8988T (cell line): ENCODE results near the gene FZR1.

Experiments used
- DNase-seq: peaks from one replicate; pipeline ENCODE4 v3.0.0; 2011

FZR1 gene

DNA sequence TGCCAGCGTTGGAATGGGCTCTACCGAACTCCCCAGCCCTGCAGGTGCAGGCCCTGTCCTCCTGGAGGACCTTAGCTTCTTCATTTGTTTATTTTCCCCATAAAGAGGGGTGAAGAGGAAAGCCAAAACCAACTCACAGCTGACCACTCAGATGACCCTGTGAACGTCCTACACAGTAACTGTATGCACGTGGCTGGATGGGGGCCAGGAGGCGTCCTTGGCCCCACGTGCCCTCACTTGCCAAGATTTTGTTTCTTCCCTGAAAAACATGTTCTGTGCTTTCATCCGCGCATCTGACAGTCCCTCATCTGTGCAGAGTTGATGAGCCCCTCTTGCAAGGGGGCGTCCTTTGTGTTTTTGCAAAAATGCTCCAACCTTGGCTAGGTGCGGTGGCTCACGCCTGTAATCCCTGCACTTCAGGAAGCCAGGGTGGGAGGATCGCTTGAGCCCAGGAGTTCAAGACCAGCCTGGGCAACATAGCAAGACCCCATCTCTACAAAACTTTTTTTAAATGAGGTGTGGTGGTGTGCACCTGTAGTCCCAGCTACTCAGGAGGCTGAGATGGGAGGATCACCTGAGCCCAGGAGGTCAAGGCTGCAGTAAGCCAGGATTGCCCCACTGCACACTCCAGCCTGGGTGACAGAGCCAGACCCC lies 27.6 kb downstream of the FZR1 start:
- DNase-seq = no peak

DNA sequence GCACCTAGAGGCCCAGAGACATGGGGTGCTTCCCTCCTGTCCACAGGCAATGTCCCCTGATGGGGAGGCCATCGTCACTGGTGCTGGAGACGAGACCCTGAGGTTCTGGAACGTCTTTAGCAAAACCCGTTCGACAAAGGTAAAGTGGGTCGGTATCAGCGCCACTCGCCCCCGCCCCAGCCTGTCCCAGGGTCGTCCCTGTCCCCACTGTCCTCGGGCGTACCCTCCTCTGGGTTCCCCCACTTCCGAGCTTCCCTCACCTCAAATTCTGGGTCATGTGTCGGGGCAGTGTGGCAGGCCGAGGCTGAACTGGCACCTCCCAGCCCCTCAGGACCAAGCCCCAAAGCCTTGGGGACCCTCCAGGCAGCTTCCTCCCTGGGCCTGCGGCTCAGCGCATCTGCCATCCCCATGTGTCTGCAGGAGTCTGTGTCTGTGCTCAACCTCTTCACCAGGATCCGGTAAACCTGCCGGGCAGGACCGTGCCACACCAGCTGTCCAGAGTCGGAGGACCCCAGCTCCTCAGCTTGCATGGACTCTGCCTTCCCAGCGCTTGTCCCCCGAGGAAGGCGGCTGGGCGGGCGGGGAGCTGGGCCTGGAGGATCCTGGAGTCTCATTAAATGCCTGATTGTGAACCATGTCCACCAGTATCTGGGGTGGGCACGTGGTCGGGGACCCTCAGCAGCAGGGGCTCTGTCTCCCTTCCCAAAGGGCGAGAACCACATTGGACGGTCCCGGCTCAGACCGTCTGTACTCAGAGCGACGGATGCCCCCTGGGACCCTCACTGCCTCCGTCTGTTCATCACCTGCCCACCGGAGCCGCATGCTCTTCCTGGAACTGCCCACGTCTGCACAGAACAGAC lies 28.5 kb downstream of the FZR1 start:
- no peak for DNase-seq

DNA sequence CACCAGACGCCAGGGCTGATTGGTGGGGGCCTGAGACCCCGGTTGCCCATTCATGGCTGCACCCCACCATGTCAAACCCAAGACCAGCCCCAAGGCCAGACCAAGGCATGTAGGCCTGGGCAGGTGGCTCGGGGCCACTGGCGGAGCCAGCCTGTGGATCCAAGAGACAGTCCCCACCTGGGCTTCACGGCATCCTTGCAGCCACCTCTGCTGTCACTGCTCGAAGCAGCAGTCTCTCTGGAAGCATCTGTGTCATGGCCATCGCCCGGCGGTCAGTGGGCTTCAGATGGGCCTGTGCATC lies 29.1 kb downstream of the FZR1 start:
- no peak for DNase-seq

DNA sequence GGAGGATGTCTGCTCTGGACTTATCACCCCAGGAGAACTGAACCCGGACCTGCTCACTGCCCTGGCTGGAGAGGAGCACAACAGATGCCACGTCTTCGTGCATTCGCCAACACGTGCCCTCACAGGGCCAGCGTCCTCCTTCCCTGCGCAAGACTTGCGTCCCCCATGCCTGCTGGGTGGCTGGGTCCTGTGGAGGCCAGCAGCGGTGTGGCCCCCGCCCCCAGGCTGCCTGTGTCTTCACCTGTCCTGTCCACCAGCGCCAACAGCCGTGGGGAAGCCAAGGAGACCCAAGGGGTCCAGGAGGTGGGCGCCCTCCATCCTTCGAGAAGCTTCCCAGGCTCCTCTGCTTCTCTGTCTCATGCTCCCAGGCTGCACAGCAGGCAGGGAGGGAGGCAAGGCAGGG lies 29.5 kb downstream of the FZR1 start:
- DNase-seq = no peak

DNA sequence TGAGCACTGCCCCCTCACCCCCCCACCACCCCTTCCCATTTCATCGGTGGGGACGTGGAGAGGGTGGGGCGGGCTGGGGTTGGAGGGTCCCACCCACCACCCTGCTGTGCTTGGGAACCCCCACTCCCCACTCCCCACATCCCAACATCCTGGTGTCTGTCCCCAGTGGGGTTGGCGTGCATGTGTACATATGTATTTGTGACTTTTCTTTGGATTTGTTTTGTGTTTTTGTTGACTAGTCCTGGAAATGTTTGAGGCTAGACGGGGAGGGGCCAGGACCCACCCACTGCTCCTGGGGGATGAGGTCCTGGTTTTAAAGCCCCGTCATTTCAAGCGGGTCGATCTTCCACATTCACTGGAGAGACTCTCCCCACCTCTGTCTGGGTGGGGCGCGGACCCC lies 29.9 kb downstream of the FZR1 start:
- DNase-seq = no peak

DNA sequence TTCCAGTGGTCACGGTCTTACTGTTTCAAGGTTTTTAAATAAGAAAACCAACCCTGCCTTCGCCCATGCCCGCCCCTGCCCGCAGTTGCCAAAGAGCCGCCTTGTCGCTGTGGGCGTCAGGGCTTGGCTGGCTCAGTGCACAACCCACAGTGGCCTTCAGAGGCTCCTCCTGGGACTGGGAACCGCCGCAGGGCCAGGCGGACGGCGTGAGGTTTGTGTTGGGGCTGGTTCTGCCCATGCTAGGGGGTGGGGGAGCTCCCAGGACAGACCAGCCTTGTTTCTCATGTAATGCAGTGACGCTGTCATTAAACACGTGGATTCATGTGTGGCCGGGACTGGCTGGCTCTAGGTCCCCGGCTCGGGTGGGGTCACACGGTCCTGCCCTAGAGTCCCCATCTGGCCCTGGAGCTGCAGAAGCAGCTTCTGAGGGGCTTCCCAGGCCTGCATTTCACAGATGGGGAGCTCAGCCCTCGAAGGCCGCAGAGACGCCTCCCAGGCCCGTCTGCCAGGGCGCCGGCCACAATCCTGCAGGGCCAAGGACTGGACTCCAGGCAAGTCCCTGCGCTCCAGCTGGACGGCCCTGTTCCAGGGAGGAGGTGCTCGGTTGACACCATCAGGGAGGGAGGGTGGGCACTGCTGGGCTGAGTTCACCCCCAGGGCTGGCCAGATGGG lies 30.5 kb downstream of the FZR1 start:
- no peak for DNase-seq

DNA sequence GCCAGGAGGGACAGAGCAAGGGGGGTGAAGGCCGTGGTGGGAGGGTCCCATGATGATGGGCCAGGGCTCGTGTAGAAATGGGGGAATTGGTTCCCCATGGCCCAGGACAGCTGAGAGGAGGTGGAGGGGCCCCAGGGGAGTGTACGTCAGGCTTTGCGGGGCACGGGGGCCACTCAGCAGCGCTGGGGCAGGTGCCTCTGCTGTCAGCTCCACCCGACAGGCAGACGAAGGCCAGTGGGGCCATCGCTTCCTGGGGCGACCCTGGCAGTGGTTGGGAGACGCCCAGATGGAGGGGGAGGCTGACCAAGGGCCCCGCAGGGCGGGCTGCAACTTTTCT lies 31.0 kb downstream of the FZR1 start:
- DNase-seq = no peak

DNA sequence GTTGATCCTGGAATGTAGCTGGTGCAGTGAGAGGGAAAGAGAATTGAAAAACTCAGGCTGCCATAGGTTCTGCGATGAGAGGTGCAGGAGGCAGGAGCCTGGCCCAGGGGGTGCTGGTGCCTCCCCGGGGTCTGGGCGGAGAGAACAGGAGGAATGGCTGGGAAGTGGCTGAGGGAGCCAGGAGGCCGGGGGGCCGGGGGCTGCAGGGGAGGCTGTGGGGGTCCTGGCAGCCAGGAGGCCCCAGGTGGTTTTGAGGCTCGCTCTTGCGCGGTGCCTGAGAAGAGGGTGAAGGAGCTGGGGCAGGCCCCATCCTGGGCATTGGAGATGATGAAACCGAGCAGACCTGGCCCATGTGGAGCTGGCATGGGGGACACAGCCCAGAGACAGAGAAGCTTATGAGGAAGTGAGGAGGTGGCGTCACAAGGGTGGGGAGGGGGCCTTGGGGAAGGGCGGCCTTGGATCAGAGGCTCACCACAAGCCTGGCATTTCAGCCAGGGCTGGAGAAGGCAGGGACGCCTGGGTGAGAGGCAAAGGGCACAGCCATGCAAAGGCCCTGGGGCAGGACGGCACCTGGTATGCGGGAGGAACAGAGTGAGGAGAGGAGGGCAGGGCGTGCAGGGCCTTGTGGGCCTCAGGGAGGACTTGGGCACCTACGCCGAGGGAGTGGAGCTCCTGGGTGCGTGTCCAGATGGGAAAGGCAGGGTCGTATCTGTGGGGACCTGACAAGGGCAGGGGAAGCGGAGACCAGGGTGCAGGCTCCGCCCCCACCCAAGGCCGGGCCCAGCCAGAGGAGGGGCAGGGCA lies 31.5 kb downstream of the FZR1 start:
- no peak for DNase-seq

DNA sequence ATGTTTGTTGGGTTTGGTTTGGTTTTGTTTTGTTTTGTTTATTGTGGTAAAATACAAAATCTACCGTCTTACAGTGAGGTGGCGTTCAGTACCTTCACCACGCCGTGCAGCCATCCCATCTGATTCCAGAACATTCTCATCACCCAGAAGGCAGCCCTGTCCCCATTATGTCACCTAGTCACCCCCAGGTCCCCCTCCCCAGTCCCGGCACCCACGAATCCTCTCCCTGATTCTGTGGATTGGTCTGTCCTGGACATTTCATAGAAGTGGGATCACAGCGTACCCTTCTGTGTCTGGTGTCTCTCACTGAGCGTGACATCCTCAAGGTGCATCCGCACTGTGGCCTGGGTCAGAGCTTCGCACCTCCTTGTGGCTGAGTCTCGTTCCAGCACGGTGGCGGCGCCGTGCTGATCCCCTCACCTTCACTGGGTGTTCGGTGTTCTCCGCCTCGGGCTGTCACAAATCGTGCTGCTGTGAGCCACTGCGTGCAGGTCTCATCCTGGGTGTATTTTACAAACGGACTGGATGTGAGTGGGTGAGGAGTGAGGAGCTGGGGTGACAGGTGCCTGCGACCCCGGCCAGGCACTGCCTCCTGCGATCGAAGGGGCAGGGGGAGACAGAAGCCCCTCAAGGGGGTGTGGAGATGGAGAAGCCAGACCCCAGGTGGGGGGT lies 32.3 kb downstream of the FZR1 start:
- no peak for DNase-seq

DNA sequence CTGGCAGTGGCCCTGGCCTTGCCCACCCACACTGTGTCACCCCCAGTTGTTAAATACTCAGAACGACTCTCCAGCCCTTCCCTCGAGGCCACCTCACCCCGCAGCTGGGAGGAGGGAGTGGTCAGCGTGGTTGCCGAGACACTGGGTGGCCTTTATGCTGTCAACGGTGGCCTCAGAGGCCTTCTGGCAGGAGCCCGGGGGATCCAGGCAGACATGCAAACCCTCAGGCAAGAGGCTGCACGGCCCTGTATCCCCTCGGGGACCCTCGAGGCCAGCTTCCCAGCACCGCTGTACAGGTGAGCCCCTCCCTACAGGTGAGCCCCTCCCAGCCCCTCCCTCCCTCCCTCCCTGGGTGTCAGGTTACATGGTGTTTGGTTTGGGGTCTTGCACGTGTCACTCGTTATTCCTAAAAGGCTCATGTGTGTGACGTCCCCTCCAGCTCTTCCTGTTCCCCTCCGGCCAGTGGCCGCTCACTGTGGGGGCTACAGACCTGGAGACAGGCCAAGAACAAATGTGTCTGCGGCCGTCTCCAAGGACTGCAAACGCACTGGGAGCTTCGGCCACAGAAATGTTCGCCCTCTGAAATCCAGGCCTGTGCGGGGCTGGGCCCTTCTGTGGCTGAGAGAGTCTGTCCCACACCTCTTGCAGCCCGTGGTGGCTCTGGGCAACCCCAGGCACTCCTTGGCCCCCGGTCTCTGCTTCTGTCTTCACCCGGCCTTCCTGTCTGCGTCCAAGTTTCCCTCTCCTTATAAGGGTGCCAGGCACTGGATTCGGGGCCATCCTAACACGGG lies 33.0 kb downstream of the FZR1 start, which contains the start of gene TEKTIP1:
TSS of gene TEKTIP1 (plus strand) at position 210 of the 791 bp plus-strand sequence. CDS start at position 214, 4 bp downstream.
- DNase-seq = no peak

DNA sequence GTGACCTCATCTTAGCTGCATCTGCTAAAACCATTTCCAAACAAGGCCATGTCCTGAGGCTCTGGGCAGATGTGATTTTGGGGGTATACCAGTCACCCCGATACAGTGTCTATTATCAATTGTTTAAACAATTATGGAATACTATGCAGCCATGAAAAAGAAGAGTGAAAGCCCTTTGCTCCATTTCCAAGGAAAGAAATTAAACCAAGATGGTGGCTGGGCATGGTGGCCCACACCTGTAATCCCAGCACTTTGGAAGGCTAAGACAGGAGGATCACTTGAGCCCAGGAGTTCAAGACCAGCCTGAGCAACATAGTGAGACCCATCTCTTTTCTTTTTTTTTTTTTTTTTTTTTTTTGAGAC lies 33.6 kb downstream of the FZR1 start:
- DNase-seq = no peak

DNA sequence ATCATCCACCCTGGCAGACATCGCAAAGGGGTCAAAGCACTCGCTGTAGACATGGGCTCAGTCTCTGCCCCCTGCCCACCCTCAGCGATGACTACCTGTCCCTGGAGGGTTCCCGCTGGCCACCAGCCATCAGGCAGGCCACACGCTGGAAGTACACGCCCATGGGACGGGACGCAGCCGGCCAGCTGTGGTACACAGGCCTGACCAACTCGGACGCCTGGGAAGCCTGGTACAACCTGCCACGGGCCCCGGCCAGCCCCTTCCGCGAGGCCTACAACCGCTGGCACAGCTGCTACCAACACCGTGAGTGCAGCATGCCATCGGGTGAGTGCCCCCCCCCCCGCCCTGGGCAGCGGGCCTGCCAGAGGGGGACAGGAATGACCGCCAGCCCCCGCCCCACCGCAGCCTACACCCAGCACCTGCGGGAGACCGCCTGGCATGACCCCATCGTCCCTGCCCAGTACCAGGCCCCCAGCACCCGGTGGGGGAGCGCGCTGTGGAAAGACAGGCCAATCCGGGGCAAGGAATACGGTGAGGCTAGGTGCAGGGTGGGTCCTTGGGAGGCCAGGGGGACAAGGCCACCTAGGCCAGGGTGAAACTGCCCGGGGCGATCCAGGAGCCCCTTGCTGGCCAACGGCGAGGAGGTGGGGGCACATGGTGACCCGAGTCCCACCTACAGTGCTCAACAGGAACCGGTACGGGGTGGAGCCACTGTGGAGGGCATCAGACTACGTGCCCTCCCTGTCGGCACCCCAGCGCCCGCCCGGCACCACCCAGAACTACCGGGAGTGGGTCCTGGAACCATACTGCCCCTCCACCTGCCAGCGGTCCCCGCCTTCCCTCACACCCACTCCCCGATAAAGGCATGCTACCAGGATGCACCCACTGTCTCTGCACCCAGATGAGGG lies 37.3 kb downstream of the FZR1 start:
- no peak for DNase-seq

DNA sequence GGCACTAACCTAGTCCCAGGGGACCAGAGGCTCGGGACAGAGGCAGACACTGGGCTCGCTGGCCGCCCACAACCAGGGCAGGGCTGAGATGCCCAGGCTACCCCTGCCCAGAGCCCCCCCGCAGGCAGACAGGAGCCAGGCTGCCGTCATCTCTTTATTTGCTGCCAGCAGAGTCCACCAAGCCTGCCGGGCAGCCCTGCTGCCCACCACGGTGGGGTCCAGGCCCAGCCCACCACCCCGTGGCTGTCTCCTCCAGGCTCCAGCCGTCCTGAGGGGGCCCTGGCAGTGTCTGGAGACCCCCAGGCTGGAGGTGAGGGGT lies 37.9 kb downstream of the FZR1 start:
- DNase-seq = no peak

DNA sequence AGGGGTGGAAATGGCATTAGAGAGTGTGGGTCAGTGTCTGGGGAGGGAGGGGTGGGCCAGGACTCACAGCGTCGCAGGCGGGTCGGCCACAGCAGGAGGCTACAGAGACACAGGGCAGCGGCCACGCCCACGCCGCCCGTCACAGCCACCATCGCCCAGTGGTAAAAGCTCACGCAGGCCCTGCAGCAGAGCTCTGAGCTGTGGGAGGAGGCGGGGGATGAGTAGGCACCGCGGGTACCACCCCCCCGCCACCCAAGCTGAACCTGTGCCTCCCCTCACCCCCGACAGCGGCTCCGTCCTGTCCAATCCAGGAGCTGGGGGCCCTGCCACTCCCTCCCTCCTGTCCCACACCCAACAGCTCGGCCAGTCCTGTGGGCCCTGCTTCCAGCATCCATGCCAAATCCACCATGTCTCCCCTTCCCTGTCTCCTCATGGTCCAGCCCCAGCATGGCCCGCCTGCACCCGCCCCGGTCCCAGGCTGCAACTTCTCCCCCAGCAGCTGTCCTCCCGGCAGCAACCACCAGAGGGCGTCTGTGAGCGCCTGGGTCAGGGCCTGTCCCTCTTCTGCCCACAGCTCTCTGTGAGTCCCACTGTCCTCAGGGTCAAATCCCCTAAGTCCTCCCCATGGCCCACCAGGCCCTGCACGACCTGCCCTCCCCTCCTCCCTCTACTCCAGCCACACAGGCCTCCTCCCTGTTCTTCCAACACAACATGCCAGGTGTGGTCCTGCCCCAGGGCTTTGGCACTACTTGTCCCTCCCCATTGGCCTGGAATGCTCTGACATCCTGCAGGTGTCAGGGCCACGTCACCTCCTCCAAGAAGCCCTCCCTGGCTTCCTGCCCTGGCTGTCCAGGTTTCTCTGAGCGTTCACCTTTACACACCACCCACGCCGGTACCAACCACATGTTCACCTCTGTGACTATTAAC lies 38.9 kb downstream of the FZR1 start:
- DNase-seq = peak; percentile 78

DNA sequence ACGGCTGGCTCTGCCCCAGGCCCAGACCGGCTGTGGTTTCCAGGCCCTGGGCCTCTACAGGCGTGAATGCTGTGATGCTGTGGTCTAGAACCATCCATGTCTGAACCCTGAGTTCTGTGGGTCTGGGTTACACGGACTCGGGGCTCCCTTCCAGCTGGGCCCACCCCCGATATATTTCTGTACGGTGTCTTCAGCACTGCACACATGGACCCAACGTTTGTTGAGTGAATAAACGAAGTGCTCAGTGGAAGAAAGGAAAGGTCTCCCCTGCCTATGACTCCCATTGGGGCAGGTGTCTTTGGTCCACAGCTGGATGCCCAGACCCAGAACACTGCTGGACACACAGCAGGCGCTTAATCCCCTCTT lies 39.5 kb downstream of the FZR1 start:
- no peak for DNase-seq

DNA sequence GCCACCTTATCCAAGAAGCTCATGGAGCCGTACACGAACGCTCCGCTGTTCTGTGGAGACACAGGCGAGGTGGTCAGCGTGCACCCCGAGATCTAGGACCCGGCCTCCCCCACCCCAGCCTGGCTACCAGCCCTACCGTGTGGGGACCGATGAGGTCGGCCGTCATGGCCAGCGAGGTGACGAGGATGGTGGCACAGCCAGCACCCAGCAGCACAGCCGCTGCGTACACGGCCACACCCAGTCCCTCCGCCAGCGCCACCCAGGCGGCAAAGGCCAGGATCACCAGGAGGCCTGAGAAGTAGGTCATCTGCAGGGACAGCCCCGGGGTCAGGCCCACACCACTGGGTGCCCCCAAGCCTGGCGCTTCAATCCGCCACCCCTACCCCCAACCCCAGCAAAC lies 40.0 kb downstream of the FZR1 start:
- DNase-seq = no peak

DNA sequence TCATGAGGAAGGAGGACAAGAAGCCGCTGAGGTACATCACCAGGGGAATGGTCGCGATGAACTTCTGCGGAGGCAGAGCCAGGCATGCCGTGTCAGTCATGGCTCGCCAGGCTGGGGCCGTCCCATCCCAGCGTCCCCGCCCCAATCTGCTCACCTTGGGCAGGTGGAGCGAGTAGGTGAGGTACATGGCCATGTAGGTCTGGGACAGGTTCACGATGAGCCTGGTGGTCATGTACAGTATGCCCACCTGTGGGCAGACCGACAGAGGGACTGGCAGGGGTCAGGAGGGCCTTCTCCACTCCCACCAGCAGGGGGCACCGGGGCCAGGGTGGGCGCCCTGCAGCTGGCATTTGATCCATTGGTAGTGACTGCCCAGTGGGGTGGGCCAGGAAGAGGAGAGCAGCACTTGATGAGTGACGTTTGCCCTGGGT lies 41.2 kb downstream of the FZR1 start:
- DNase-seq = no peak

DNA sequence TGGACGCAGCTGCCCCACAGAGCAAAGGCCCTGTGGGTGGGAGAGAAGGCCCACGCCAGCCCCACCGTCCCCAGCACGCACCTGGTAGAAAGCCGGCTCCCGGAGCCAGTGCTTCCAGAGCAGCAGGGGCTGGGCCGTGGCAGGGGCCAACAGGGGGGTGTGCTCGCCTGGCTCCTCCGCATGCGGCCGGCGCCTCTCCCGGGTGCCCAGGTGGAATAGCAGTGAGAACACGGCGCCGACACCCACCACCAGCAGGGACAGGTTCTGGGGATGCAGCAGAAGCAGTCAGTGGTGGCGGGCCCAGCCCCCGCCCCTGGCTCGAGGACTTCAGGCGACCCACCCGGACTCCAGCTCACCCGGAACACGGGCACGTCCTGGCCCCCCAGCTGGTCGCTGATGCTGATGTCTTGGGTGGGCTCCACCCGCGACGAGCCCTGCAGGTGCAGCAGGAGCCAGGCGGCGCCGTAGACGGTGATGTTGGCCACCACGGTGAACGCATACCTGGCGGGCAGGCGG lies 41.7 kb downstream of the FZR1 start:
- DNase-seq = no peak

DNA sequence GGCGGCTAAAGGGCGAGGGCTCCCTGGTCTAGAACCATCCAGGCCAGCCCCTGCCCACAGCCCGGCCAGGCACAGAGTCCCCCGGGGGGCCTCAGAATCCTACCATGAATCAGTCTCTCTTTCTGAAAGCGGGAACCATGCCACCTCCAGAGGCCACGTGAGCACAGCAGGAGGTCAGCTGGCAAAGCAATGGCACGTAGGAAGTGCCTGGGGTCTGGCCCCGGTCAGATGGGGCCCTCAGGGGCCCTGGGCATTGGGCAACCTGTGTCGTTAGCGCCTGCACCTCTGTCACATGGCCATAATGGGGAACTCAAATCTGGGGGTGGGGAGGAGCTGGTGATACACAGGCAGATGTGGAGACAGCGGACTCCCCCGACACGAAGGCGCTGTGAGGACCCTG lies 42.5 kb downstream of the FZR1 start:
- DNase-seq = peak; percentile 7

DNA sequence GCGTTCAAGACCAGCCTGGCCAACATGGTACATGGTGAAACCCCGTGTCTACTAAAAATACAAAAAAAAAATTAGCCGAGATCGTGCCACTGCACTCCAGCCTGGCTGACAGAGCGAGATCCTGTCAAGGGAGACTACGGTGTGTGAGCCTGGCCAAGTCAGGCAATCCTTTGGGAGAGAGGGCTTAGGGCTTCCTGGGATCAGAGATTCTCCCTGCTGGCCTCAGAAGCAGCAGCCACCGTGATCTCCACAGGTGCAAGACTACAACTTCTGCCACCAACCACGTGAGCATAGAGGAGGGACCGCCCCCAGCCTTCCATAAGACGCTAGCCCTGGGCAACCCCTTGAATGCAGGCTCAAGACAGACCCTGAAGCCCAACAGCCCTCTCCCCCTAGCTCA lies 43.7 kb downstream of the FZR1 start:
- peak; percentile 4 for DNase-seq
